Kidney (tissue), 14 donors: ENCODE results near the gene ITPKB. TPM values are rescaled to one million over a fixed set of nuclear protein-coding genes. Genes with fewer than 3 reads are reported as not detected.

ENCODE experiments used
- DNase-seq, 5 donors: peaks; one replicate each; pipeline ENCODE4 v3.0.0-alpha.2; 2013 to 2020
- FAIRE-seq: peaks from 2 replicates; lab custom pipeline; 2012; peaks lifted over from hg19 to GRCh38; lab: Jason Lieb, UNC
- H3K27ac ChIP-seq, 2 donors: one replicate each; pipeline ENCODE4 v1.7.0; 2013; ENCODE audit warnings: low read depth in 2 of 2, low read length in 2 of 2, inconsistent platforms in 1 of 2
- H3K27me3 ChIP-seq: one replicate; pipeline ENCODE4 v1.7.1; 2013; ENCODE audit warnings: low read length, inconsistent platforms; ENCODE audit not compliant: control insufficient read depth, insufficient read depth
- H3K36me3 ChIP-seq, 3 donors: one replicate each; pipeline versions ENCODE4 v1.7.0 to v1.7.1; 2013; ENCODE audit warnings: low read length in 3 of 3, control low read depth in 1 of 3, inconsistent platforms in 1 of 3; ENCODE audit not compliant: insufficient read depth in 3 of 3, control insufficient read depth in 2 of 3
- H3K4me1 ChIP-seq, 3 donors: one replicate each; pipeline versions ENCODE4 v1.7.0 to v1.7.1; 2013; ENCODE audit warnings: low read length in 3 of 3, inconsistent platforms in 1 of 3, low read depth in 1 of 3; ENCODE audit not compliant: control insufficient read depth in 2 of 3, insufficient read depth in 2 of 3
- H3K4me3 ChIP-seq, 3 donors: one replicate each; pipeline versions ENCODE4 v1.7.0 to v1.8.1; 2013; ENCODE audit warnings: low read length in 3 of 3, control low read depth in 1 of 3, inconsistent platforms in 1 of 3
- H3K9ac ChIP-seq, 3 donors: one replicate each; pipeline versions ENCODE4 v1.7.0 to v1.7.1; 2013; ENCODE audit warnings: low read length in 3 of 3, control low read depth in 1 of 3, inconsistent platforms in 1 of 3
- H3K9me3 ChIP-seq, 3 donors: one replicate each; pipeline versions ENCODE4 v1.7.0 to v1.7.1; 2013; ENCODE audit warnings: low read length in 3 of 3, control low read depth in 1 of 3, inconsistent platforms in 1 of 3; ENCODE audit not compliant: control insufficient read depth in 2 of 3, insufficient read depth in 1 of 3
- intact Hi-C: fragments of 100-400 bp; cut with DNase I; formaldehyde crosslinking; loops from one replicate; pipeline ENCODE4 v1.11.1; 2022
- polyA plus RNA-seq: library from polyadenylated mRNA; stranded (reverse); fragments of 350-450 nt; fragmentation: Illumina TruSeq; extraction: RNeasy Lipid Tissue Mini Kit (QIAGEN cat#74804); gene quantifications from one replicate; pipeline ENCODE4 v1.2.3, GENCODE V29; 2014; ENCODE audit warnings: low read depth, low replicate concordance; ENCODE audit not compliant: insufficient read depth
- total RNA-seq: library from RNA; stranded (reverse); fragmentation: NEBNext Ultra II Directional; extraction: Animal tissue kit (Norgen Biotek cat#: 25700); gene quantifications from one replicate; pipeline ENCODE4 v1.2.1, GENCODE V29; 2021
- TF ChIP-seq, protein P1 (sequence below): IDR thresholded peaks from 3 replicates; pipeline ENCODE4 v1.5.1; 2012; ENCODE audit warnings: mild to moderate bottlenecking, moderate library complexity, borderline replicate concordance; ENCODE audit not compliant: insufficient read depth; ENCODE audit errors: extremely low read depth
- donor health status: control.
- donor health status: control.
- donor health status: control.
- donor health status: control.
- donor health status: control.
- donor health status: DM: yes; HTN: yes; CAD: no.
- donor health status: Normal renal cell carcinoma (clear cell type).

Gene ITPKB
- total and polyA plus RNA-seq, 2 donors from 2014 or later = 20.2 to 39.3 TPM

DNA sequence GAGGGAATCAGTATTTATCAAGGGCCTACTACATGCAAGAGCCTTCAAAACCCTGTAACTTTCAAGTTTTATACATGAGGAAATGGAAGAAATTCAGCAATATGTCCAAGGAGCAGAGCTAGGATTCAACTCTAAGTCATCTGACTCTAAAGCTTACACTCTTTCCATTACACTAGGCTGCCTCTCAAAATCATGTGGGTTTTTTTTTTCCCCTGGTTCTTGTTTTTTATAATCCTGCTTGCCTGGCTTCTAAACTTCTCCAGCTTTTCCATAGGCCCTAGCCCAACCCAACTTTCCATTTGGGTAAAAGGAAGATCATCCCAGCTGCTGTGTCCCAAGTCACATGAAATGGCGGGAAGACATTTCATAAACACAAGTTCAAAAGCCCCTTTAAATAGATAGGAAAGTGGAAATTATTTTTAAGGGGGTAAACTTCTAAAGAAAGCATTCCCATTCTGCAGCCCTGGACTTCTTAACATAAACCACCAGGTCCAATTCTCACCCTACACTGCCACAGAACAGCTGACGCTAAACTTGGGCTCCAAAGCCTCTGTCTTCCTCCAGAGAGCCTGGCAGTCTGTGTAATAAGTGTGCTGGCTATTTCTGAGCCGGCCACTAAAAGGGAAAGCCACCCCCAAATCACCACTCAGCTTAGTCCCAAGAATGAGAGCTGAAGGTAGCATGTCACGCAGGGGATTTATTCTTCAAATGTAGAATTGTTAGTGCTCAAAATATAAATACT is 46.9 kb downstream of the ITPKB start:
- H3K9ac ChIP-seq = no peak overlapping the region
- TF ChIP-seq, protein P1, sequence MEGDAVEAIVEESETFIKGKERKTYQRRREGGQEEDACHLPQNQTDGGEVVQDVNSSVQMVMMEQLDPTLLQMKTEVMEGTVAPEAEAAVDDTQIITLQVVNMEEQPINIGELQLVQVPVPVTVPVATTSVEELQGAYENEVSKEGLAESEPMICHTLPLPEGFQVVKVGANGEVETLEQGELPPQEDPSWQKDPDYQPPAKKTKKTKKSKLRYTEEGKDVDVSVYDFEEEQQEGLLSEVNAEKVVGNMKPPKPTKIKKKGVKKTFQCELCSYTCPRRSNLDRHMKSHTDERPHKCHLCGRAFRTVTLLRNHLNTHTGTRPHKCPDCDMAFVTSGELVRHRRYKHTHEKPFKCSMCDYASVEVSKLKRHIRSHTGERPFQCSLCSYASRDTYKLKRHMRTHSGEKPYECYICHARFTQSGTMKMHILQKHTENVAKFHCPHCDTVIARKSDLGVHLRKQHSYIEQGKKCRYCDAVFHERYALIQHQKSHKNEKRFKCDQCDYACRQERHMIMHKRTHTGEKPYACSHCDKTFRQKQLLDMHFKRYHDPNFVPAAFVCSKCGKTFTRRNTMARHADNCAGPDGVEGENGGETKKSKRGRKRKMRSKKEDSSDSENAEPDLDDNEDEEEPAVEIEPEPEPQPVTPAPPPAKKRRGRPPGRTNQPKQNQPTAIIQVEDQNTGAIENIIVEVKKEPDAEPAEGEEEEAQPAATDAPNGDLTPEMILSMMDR = no peak
- intact Hi-C loops = no loop called here
- FAIRE-seq = no peak
- no peak overlapping the region for H3K27ac ChIP-seq
- no peaks in the 10 kb centered on the region for H3K27me3 ChIP-seq
- peaks cover 0 to 4% (median 0%) of the 10 kb centered on the region in 3 donors for H3K36me3 ChIP-seq
- no peaks in the 10 kb centered on the region for H3K9me3 ChIP-seq
- H3K4me3 ChIP-seq = no peak overlapping the region
- peaks cover 0 to 21% (median 10%) of the 10 kb centered on the region in 3 donors for H3K4me1 ChIP-seq
- DNase-seq = no peak

DNA sequence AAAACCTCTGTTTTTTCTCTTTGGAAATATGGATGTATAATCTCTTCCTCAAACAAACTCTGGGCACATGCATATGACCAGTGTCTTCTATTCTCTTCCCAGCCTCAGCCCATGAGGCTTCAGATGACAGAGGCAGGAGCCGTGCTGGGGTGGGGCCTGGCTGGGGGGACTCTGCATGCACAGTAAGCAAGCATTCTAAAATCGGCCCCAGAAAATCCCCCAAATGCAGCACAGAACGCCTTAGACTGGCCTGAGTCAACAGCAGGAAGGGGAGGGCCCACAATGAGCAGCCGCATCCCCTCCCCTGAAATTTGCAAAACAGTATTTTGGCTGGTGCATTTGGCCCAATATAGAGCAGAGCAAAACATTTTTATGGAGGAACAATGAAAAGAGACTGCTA is 47.8 kb downstream of the ITPKB start:
- Histone ChIP-seq H3K27ac (peak overlapping the region in 1 of 2 donors; percentile 66), H3K9me3 (no peaks in the 10 kb centered on the region), H3K4me3 (no peak overlapping the region), H3K4me1 (peaks cover 0 to 19% (median 5%) of the 10 kb centered on the region in 3 donors), H3K9ac (no peak overlapping the region), H3K36me3 (peaks cover 0 to 4% (median 0%) of the 10 kb centered on the region in 3 donors), H3K27me3 (no peaks in the 10 kb centered on the region)
- intact Hi-C loops = no loop called here
- peak in 1 of 5 donors; percentile 29 for DNase-seq
- TF ChIP-seq, protein P1 = no peak
- no peak for FAIRE-seq

DNA sequence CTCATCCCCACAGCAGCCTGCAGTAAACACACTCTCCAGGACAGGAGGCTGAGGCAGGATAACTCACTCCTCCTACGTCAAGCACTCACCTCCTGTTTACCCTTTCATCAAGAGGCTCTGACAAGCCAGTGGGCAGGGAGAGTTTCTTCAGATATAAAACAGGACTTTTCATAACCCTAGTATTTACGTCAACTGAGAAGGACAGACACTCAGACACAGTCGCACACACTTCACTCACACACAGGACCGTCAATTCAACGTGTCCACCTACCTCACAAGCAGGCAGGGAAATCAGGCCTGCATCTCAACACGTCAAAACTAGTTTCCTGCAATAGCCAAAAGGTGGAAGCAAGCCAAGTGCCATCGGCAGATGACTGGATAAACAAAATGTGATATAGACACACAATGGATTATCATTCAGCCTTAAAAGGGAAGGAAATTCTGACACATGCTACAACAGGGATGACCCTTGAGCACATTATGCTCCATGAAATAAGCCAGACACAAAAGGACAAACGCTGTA is 48.6 kb downstream of the ITPKB start:
- Histone ChIP-seq H3K9ac (no peak overlapping the region), H3K9me3 (no peaks in the 10 kb centered on the region), H3K36me3 (peaks cover 0 to 4% (median 0%) of the 10 kb centered on the region in 3 donors), H3K27me3 (no peaks in the 10 kb centered on the region), H3K4me1 (peaks cover 0 to 23% (median 5%) of the 10 kb centered on the region in 3 donors), H3K4me3 (no peak overlapping the region), H3K27ac (peak overlapping the region in 1 of 2 donors; percentile 66)
- TF ChIP-seq, protein P1 = no peak
- FAIRE-seq (no peak), DNase-seq (no peak)
- intact Hi-C loops = no loop called here
